Epithelial cell of proximal tubule (primary cell): Measurements from ENCODE around the gene SPOCK3. TPM values are rescaled to one million over a fixed set of nuclear protein-coding genes. Genes with fewer than 3 reads are reported as not detected.

Experiments used
- DNase-seq: peaks from one replicate; pipeline ENCODE4 v3.0.0-alpha.2; 2011; ENCODE audit warnings: low read depth
- H3K4me3 ChIP-seq: 2 replicates; pipeline ENCODE4 v1.5.1; 2011; ENCODE audit warnings: low read depth, mild to moderate bottlenecking, low read length
- total RNA-seq: library from RNA; depleted of rRNA; stranded (reverse); fragments of >200 nt; gene quantifications from 2 replicates; pipeline ENCODE4 v1.2.3, GENCODE V29; 2015
- TF ChIP-seq, protein P1 (sequence below): conservative IDR thresholded peaks from 2 replicates; pipeline ENCODE4 v1.5.1; 2012; ENCODE audit warnings: low read depth, mild to moderate bottlenecking, low read length

The SPOCK3 gene
- total RNA-seq, 1 donor from 2014 or later = 0.06 TPM

DNA sequence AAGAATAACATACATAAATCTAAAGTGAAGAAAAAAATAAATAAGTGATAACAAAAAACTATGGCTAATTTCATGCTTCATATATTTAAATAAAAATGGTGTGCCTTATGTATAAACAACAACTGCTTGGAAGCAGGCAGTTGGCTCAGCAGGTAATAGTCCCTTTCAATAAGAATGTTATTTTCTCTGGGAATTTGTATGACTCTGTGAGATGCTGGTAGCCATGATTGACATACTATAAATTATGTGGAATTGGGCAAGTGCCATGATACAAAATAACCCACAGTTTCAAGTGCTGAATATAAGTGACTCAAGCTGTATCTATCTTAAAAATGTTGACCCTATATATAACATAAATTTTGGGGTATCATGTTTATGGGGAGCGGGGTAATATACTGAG is 546.5 kb downstream of the SPOCK3 start:
- DNase-seq = no peak
- H3K4me3 ChIP-seq = no peak overlapping the region
- TF ChIP-seq, protein P1, sequence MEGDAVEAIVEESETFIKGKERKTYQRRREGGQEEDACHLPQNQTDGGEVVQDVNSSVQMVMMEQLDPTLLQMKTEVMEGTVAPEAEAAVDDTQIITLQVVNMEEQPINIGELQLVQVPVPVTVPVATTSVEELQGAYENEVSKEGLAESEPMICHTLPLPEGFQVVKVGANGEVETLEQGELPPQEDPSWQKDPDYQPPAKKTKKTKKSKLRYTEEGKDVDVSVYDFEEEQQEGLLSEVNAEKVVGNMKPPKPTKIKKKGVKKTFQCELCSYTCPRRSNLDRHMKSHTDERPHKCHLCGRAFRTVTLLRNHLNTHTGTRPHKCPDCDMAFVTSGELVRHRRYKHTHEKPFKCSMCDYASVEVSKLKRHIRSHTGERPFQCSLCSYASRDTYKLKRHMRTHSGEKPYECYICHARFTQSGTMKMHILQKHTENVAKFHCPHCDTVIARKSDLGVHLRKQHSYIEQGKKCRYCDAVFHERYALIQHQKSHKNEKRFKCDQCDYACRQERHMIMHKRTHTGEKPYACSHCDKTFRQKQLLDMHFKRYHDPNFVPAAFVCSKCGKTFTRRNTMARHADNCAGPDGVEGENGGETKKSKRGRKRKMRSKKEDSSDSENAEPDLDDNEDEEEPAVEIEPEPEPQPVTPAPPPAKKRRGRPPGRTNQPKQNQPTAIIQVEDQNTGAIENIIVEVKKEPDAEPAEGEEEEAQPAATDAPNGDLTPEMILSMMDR = no peak
